WTC11 (cell line): ENCODE measurements around the gene ATP5ME. TPM values are rescaled to one million over a fixed set of nuclear protein-coding genes. Genes with fewer than 3 reads are reported as not detected.

Source experiments
- ATAC-seq: fragments of 200-7000 bp; cut with Tn5 transposase; 2 replicates; pipeline ENCODE4 v1.10.0; 2021; ENCODE audit warnings: mild to moderate bottlenecking, moderate library complexity
- CTCF ChIA-PET: fragments of 300-600 bp; sonication (Branson Sonifier 250); formaldehyde crosslinking; loops from one replicate; lab custom pipeline; 2021; ENCODE audit warnings: antibody characterized with exemption; lab: Charles Lee
- POLR2A ChIA-PET: fragments of 350-600 bp; sonication (Branson Sonifier 250); formaldehyde crosslinking; loops from one replicate; lab custom pipeline; 2021; ENCODE audit warnings: antibody characterized with exemption; lab: Charles Lee
- DNase-seq: peaks from one replicate; pipeline ENCODE4 v3.0.0; 2021; ENCODE audit warnings: low spot score
- H3K27ac Mint-ChIP-seq: 2 replicates; pipeline ENCODE4 v1.8.0; 2021; ENCODE audit warnings: mixed read lengths
- H3K27me3 Mint-ChIP-seq: 2 replicates; pipeline ENCODE4 v1.8.0; 2021; ENCODE audit warnings: low read depth, mild to moderate bottlenecking, moderate library complexity, mixed read lengths
- H3K36me3 Mint-ChIP-seq: 2 replicates; pipeline ENCODE4 v1.8.0; 2021; ENCODE audit warnings: mixed read lengths
- H3K4me1 Mint-ChIP-seq: 2 replicates; pipeline ENCODE4 v1.8.0; 2022; ENCODE audit warnings: mixed read lengths
- H3K4me3 Mint-ChIP-seq: 2 replicates; pipeline ENCODE4 v1.8.0; 2021; ENCODE audit warnings: mild to moderate bottlenecking, moderate library complexity, mixed read lengths
- H3K9me3 Mint-ChIP-seq: 2 replicates; pipeline ENCODE4 v1.8.0; 2021; ENCODE audit warnings: mixed read lengths
- ATF6 ChIP-seq: sonication (generic); formaldehyde crosslinking; IDR thresholded peaks from 2 replicates; pipeline ENCODE4 v1.8.1; 2023; ENCODE audit warnings: mild to moderate bottlenecking, missing genetic modification reagents
- E2F1 ChIP-seq: sonication (generic); formaldehyde crosslinking; IDR thresholded peaks from 2 replicates; pipeline ENCODE4 v1.8.0; 2022; ENCODE audit warnings: mild to moderate bottlenecking, missing genetic modification reagents
- ELF4 ChIP-seq: sonication (generic); formaldehyde crosslinking; IDR thresholded peaks from 2 replicates; pipeline ENCODE4 v1.8.1; 2022; ENCODE audit warnings: low read depth, mild to moderate bottlenecking, moderate library complexity, missing genetic modification reagents
- FOXK1 ChIP-seq: sonication (generic); formaldehyde crosslinking; IDR thresholded peaks from 2 replicates; pipeline ENCODE4 v1.8.0; 2022; ENCODE audit warnings: mild to moderate bottlenecking, moderate library complexity, missing genetic modification reagents
- FOXP1 ChIP-seq: sonication (generic); formaldehyde crosslinking; IDR thresholded peaks from 2 replicates; pipeline ENCODE4 v1.8.0; 2022; ENCODE audit warnings: missing genetic modification reagents, mild to moderate bottlenecking, moderate library complexity, borderline replicate concordance
- HMGA2 ChIP-seq: fragments of 250-450 bp; sonication (Bioruptor Pico); IDR thresholded peaks from 2 replicates; pipeline ENCODE4 v1.4.0; 2021; ENCODE audit warnings: mild to moderate bottlenecking, moderate library complexity
- JUN ChIP-seq: sonication (generic); formaldehyde crosslinking; IDR thresholded peaks from 2 replicates; pipeline ENCODE4 v1.8.0; 2023; ENCODE audit warnings: mild to moderate bottlenecking, missing genetic modification reagents
- NFYB ChIP-seq: sonication (generic); formaldehyde crosslinking; conservative IDR thresholded peaks from 2 replicates; pipeline ENCODE4 v1.8.0; 2022; ENCODE audit warnings: low read depth, missing genetic modification reagents
- SOX15 ChIP-seq: fragments of 250-450 bp; sonication (Bioruptor Pico); IDR thresholded peaks from 2 replicates; pipeline ENCODE4 v1.9.0; 2021; ENCODE audit warnings: mild to moderate bottlenecking
- ZNF219 ChIP-seq: sonication (generic); formaldehyde crosslinking; IDR thresholded peaks from 2 replicates; pipeline ENCODE4 v1.8.0; 2023; ENCODE audit warnings: missing genetic modification reagents, mild to moderate bottlenecking, borderline replicate concordance
- ZNF232 ChIP-seq: sonication (generic); formaldehyde crosslinking; IDR thresholded peaks from 2 replicates; pipeline ENCODE4 v1.8.0; 2022; ENCODE audit warnings: mild to moderate bottlenecking, missing genetic modification reagents
- ZNF532 ChIP-seq: fragments of 250-450 bp; sonication (Bioruptor Pico); IDR thresholded peaks from 2 replicates; pipeline ENCODE4 v1.9.0; 2021; ENCODE audit warnings: mild to moderate bottlenecking, borderline replicate concordance
- ZSCAN18 ChIP-seq: fragments of 250-450 bp; sonication (Bioruptor Pico); IDR thresholded peaks from 2 replicates; pipeline ENCODE4 v2.1.2; 2022; ENCODE audit warnings: mild to moderate bottlenecking, moderate library complexity
- total RNA-seq: library from RNA; stranded (reverse); gene quantifications from 3 replicates; pipeline ENCODE4 v1.2.3, GENCODE V29; 2021
- TF ChIP-seq, protein P1 (sequence below): fragments of 250-450 bp; sonication (Bioruptor Pico); IDR thresholded peaks from 2 replicates; pipeline ENCODE4 v1.9.0; 2021; ENCODE audit warnings: mild to moderate bottlenecking
- TF ChIP-seq, protein P2 (sequence below): sonication (generic); formaldehyde crosslinking; IDR thresholded peaks from 2 replicates; pipeline ENCODE4 v1.8.0; 2022; ENCODE audit warnings: mild to moderate bottlenecking, missing genetic modification reagents
- TF ChIP-seq, protein P3 (sequence below): sonication (generic); formaldehyde crosslinking; IDR thresholded peaks from 2 replicates; pipeline ENCODE4 v1.8.1; 2022; ENCODE audit warnings: low read depth, missing genetic modification reagents, borderline replicate concordance
- TF ChIP-seq, protein P4 (sequence below): sonication (generic); formaldehyde crosslinking; IDR thresholded peaks from 2 replicates; pipeline ENCODE4 v1.8.1; 2022; ENCODE audit warnings: mild to moderate bottlenecking, moderate library complexity, missing genetic modification reagents

ATP5ME gene
- total RNA-seq, 1 experiment from 2014 or later = 468 TPM

DNA sequence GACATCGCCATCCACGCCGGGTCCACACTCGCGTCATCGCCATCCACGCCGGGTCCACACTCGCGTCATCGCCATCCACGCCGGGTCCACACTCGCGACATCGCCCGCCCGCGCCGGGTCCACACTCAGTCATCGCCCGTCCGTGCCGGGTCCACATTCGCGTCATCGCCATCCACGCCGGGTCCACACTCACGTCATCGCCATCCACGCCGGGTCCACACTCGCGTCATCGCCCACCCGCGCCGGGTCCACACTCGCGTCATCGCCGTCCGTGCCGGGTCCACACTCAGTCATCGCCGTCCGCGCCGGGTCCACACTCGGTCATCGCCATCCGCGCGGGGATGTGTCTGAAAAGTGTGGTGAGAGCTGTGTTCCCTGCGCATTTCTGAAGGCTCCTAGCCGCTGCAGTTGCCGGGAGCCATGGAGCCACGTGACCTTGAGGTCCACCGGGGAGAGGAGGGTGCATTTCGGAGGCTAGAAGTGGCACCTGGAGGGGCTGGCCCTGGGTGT lies 48.8 kb upstream of the ATP5ME start:
- ChIA-PET POLR2A (no interaction called here), CTCF (interaction anchor here (0.9 to 2.6 kb wide), 2 partner anchors 19 to 20 kb away, joined by 4 to 13 read pairs; no protein-coding TSS in a partner anchor)
- Mint-ChIP-seq H3K27ac (no peak overlapping the region), H3K27me3 (no peaks in the 10 kb centered on the region), H3K9me3 (no peaks in the 10 kb centered on the region), H3K4me1 (peaks cover 2% of the 10 kb centered on the region; the same call in 1 of the 2 replicates), H3K4me3 (no peak overlapping the region), H3K36me3 (peaks cover 9% of the 10 kb centered on the region)
- ATAC-seq = no peak
- TF ChIP-seq ATF6 (CRISPR knock-in tag) = no peak
- TF ChIP-seq, protein P1, sequence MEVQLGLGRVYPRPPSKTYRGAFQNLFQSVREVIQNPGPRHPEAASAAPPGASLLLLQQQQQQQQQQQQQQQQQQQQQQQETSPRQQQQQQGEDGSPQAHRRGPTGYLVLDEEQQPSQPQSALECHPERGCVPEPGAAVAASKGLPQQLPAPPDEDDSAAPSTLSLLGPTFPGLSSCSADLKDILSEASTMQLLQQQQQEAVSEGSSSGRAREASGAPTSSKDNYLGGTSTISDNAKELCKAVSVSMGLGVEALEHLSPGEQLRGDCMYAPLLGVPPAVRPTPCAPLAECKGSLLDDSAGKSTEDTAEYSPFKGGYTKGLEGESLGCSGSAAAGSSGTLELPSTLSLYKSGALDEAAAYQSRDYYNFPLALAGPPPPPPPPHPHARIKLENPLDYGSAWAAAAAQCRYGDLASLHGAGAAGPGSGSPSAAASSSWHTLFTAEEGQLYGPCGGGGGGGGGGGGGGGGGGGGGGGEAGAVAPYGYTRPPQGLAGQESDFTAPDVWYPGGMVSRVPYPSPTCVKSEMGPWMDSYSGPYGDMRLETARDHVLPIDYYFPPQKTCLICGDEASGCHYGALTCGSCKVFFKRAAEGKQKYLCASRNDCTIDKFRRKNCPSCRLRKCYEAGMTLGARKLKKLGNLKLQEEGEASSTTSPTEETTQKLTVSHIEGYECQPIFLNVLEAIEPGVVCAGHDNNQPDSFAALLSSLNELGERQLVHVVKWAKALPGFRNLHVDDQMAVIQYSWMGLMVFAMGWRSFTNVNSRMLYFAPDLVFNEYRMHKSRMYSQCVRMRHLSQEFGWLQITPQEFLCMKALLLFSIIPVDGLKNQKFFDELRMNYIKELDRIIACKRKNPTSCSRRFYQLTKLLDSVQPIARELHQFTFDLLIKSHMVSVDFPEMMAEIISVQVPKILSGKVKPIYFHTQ (CRISPR knock-in tag) = no peak
- no peak for TF ChIP-seq JUN
- no peak for TF ChIP-seq ZSCAN18
- no peak for TF ChIP-seq ELF4
- TF ChIP-seq, protein P2, sequence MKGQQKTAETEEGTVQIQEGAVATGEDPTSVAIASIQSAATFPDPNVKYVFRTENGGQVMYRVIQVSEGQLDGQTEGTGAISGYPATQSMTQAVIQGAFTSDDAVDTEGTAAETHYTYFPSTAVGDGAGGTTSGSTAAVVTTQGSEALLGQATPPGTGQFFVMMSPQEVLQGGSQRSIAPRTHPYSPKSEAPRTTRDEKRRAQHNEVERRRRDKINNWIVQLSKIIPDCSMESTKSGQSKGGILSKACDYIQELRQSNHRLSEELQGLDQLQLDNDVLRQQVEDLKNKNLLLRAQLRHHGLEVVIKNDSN (CRISPR knock-in tag) = no peak
- no peak for TF ChIP-seq ZNF532 (CRISPR knock-in tag)
- no peak for DNase-seq

- no peak for TF ChIP-seq SOX15 (CRISPR knock-in tag)
- no peak for TF ChIP-seq FOXK1 (CRISPR knock-in tag)
- TF ChIP-seq ZNF219 (CRISPR knock-in tag) = no peak
- TF ChIP-seq, protein P3, sequence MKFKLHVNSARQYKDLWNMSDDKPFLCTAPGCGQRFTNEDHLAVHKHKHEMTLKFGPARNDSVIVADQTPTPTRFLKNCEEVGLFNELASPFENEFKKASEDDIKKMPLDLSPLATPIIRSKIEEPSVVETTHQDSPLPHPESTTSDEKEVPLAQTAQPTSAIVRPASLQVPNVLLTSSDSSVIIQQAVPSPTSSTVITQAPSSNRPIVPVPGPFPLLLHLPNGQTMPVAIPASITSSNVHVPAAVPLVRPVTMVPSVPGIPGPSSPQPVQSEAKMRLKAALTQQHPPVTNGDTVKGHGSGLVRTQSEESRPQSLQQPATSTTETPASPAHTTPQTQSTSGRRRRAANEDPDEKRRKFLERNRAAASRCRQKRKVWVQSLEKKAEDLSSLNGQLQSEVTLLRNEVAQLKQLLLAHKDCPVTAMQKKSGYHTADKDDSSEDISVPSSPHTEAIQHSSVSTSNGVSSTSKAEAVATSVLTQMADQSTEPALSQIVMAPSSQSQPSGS (CRISPR knock-in tag) = no peak
- no peak for TF ChIP-seq E2F1 (CRISPR knock-in tag)
- TF ChIP-seq, protein P4, sequence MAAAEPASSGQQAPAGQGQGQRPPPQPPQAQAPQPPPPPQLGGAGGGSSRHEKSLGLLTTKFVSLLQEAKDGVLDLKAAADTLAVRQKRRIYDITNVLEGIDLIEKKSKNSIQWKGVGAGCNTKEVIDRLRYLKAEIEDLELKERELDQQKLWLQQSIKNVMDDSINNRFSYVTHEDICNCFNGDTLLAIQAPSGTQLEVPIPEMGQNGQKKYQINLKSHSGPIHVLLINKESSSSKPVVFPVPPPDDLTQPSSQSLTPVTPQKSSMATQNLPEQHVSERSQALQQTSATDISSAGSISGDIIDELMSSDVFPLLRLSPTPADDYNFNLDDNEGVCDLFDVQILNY (CRISPR knock-in tag) = no peak
- no peak for TF ChIP-seq FOXP1 (CRISPR knock-in tag)
- TF ChIP-seq NFYB (CRISPR knock-in tag) = no peak
- TF ChIP-seq ZNF232 (CRISPR knock-in tag) = no peak
- TF ChIP-seq HMGA2 (CRISPR knock-in tag) = no peak
- Mint-ChIP-seq H3K27ac (no peak overlapping the region), H3K4me1 (peaks cover 2% of the 10 kb centered on the region; the same call in 1 of the 2 replicates), H3K27me3 (no peaks in the 10 kb centered on the region), H3K36me3 (peaks cover 9% of the 10 kb centered on the region), H3K9me3 (no peaks in the 10 kb centered on the region), H3K4me3 (no peak overlapping the region)
- ChIA-PET POLR2A (no interaction called here), CTCF (interaction anchor here (0.9 kb wide), 1 partner anchor 20 kb away, joined by 4 read pairs; no protein-coding TSS in a partner anchor)
- ATAC-seq (no peak), DNase-seq (no peak)
Observed at GRCh38 chr4:722169-722725, 48.2 kb upstream of the ATP5ME start.
